SK-N-SH (cell line): Measurements from ENCODE around the gene SLC25A21.

Experiments
- EP300 ChIP-seq, 2 experiments: IDR thresholded peaks; 2 replicates each; pipeline versions ENCODE4 v1.4.0 to v1.6.1; 2012; ENCODE audit warnings: borderline replicate concordance in 1 of 2, low read depth in 1 of 2, low read length in 1 of 2
- FOXM1 ChIP-seq: IDR thresholded peaks from 2 replicates; pipeline ENCODE4 v1.4.0; 2012; ENCODE audit warnings: low read depth, mild to moderate bottlenecking
- PBX3 ChIP-seq: IDR thresholded peaks from 2 replicates; pipeline ENCODE4; 2012
- RFX5 ChIP-seq: IDR thresholded peaks from 2 replicates; pipeline ENCODE4 v1.6.1; 2012; ENCODE audit warnings: mild to moderate bottlenecking, improper control_type of control experiment, low read length
- YY1 ChIP-seq: IDR thresholded peaks from 2 replicates; pipeline ENCODE4 v1.4.0; 2012; ENCODE audit warnings: low read depth, mild to moderate bottlenecking
- TF ChIP-seq, protein P1 (sequence below): fragments of 200-600 bp; sonication (generic); IDR thresholded peaks from 2 replicates; pipeline ENCODE4 v1.6.1; 2017; ENCODE audit warnings: antibody characterized with exemption, mild to moderate bottlenecking, moderate library complexity
- TF ChIP-seq, protein P2 (sequence below): IDR thresholded peaks from 2 replicates; pipeline ENCODE4 v1.4.0; 2012; ENCODE audit warnings: low read depth
- TF ChIP-seq, protein P3 (sequence below): fragments of 150-350 bp; IDR thresholded peaks from 2 replicates; pipeline ENCODE4 v1.6.1; 2017; ENCODE audit warnings: antibody characterized with exemption, low read length, low read depth, borderline replicate concordance

DNA sequence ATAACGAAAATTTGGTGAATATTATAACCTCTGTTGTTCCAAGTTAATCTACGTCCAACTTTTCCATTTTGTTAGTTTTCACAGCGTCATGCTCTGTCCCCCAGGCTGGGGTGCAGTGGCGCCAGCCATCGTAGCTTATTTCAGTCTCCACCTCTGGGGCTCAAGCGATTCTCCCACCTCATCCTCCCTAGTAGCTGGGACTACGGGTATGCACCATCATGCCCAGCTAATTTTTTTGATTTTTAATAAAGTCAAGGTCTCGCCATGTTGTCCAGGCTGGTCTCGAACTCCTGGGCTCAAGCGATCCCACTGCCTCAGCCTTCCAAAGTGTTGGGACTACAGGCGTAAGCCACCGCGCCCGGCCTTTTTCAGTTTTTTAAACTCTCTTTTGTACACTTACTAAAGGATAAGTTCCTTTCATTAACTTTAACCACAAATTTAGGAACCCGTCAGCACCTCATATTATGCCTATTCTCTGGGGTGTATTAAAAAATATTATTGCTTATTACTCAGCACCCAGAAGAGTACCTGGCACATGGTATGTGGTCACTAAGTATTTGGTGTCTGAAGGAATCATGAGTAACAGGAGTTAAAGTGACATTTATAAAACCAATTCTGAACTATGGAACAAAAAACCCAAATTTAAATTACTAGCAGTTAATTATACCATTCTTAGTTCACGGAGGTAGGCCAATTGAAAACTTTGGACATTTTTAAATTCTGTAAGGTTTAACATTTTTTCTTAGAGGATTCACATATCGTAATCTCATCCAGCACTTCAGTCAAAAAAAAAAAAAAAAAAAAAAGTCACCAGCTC lies 24.4 kb upstream of the SLC25A21 start:
- TF ChIP-seq, protein P1, sequence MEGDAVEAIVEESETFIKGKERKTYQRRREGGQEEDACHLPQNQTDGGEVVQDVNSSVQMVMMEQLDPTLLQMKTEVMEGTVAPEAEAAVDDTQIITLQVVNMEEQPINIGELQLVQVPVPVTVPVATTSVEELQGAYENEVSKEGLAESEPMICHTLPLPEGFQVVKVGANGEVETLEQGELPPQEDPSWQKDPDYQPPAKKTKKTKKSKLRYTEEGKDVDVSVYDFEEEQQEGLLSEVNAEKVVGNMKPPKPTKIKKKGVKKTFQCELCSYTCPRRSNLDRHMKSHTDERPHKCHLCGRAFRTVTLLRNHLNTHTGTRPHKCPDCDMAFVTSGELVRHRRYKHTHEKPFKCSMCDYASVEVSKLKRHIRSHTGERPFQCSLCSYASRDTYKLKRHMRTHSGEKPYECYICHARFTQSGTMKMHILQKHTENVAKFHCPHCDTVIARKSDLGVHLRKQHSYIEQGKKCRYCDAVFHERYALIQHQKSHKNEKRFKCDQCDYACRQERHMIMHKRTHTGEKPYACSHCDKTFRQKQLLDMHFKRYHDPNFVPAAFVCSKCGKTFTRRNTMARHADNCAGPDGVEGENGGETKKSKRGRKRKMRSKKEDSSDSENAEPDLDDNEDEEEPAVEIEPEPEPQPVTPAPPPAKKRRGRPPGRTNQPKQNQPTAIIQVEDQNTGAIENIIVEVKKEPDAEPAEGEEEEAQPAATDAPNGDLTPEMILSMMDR: no peak
- TF ChIP-seq RFX5: no peak
- TF ChIP-seq EP300 (IDR thresholded peaks at IDR 0.05; ENCODE audit: borderline replicate concordance in 1 of 2, low read depth in 1 of 2, low read length in 1 of 2): no peak
- TF ChIP-seq, protein P2, sequence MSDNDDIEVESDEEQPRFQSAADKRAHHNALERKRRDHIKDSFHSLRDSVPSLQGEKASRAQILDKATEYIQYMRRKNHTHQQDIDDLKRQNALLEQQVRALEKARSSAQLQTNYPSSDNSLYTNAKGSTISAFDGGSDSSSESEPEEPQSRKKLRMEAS: no peak
- TF ChIP-seq FOXM1: no peak
- no peak for TF ChIP-seq PBX3
- TF ChIP-seq YY1: no peak
- TF ChIP-seq, protein P3, sequence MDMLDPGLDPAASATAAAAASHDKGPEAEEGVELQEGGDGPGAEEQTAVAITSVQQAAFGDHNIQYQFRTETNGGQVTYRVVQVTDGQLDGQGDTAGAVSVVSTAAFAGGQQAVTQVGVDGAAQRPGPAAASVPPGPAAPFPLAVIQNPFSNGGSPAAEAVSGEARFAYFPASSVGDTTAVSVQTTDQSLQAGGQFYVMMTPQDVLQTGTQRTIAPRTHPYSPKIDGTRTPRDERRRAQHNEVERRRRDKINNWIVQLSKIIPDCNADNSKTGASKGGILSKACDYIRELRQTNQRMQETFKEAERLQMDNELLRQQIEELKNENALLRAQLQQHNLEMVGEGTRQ: no peak
